ENCODE data around the gene MINDY3.
"Not testable (repeated sequence)": the region's sequence is repeated elsewhere in the genome, so short reads cannot be mapped to it uniquely, and the experiment has no call there.

The MINDY3 gene

DNA sequence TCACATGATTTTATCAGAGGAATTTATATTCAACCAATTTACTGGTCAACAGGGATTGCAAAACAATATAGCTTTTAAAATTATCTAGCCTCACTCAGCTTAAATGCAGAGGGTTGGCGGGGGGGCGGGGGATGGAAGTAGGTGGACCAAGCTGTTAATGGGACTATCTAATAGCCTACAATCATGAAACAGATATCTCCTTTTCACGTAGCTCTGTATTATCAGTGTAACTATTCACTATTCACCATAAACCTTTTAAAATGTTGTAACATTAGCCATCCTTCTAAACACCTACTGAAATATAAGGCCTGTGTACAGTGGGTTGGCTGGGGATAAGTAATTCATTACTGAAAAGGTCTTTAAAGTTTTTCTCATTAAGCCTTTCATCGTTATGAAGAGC, 56.2 kb downstream of the MINDY3 start:
- no peak for DNase-seq

DNA sequence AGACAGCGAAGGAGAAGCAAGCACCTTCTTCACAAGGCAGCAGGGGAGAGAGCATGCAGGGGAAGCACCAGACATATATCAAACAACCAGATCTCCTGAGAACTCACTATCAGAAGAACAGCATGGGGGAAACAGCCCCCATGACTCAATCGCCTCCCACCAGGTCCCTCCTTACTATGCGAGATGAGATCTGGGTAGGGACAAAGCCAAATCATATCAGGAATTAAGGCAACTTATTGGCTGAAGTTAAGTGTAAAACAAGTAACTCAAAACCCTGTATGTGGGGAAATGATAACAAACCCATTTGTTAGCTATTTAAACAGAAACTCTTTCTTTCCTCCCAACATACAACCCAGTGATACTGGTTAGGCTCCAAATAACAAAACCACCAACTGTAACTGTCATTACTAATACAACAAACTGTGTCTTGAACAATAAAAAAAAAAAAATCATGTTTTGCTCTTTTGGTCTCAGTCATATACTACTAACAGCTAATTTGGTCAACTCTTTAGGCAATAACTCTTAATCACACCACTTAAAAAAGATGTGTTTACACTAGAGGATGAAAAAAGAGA, 57.8 kb downstream of the MINDY3 start:
- no peak for DNase-seq

DNA sequence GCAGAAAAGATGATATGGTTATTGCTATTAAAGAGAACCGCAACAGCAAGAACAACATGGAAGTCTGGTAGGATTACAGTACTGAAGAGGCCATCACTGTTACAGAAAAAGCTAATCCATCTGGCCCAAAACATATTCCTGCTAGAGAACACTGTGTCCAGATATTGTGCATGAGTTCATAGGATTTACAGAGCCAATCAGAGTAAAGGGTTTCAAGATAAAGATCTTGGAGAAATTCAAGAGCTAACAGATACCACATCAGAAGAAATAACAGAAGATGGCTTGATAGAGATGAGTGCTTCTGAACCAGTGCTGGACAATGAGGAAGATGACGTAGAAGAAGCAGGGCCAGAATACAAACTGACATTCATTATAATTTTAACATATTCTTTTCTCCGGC, 58.7 kb downstream of the MINDY3 start:
- no peak for DNase-seq

DNA sequence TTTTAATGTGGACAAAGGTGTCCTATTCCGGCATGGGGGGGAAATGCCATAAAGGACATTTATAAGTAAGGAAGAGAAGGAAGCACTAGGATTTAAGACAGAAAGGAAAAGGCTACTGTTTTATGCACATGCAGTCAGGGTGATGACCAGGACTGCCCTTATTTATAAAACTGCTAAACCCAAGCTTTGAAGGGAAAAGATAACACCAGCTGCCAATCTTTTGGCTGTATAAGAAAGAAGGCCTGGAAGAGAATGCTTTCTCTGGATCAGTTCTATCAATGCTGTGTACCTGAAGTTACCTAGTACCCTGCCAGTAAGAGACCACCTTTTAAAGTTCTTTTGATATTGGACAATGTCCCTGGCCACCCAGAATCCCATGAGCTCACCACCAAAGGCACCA, 59.2 kb downstream of the MINDY3 start:
- DNase-seq = no peak

DNA sequence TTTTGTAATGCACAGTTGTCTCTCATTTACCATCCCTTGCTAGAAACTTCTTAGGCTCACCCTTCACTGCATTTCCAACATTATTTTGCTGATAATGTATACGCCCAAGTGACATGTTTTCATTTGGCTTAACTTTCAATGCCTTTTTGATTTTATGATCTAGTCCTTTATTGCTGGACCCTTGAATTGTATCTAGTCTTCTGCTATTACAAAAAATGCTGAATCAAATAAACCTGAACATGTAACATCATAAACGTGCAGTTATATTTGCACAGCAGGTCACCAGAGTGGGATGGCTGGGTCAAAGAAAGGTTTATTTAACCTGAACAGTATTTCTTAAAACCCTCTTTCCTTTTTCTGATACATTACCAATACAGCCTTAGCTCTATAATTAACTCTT, 63.0 kb downstream of the MINDY3 start:
- DNase-seq = no peak

DNA sequence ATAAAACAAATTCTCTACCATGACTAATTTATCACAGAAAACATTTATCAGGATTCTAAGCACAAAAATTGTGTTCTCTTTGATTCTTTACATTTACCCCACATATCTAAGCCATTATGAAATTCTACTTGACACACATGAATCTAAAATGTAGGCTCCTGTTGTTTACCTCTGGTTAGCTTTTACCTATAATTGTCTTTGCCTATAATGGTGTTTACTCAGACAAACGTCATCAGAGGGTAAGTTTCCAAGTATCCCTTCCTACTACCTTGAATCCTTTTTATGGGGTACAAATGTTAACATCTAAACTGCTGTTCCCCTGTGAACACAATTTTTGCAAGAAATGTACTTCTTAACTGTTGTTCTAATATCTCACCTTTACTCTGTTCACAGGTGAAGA, 63.5 kb downstream of the MINDY3 start:
- DNase-seq = no peak

DNA sequence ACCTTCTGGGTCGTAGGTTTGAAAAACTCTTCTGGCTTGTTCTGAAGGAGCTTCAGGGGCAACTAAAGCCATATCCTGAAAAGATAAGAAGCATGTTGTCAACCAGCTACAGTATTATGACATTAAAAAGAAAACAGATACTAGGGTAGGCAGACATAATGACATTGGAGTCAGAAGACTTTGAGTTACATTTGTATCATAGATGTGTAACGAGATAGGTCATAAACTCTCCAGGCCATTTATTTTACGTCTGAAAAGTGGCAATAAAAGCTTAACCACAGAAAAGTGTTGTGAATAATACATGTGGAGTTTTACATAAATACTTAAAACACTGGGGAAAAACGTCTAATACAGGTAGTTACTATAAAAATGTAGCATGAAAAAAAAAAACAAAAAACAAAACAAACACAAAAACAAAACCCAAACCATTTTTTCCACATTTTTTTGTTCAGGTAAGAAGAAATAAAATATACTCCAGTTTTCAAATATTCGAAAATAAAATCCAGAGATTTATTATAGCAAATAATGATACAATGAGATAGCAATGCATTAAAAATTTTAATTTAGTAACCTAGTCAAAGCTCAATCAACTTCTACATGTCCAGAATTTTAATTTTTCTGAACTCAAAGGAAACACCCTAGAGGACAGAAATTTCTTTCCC, 64.1 kb downstream of the MINDY3 start:
- no peak for DNase-seq

DNA sequence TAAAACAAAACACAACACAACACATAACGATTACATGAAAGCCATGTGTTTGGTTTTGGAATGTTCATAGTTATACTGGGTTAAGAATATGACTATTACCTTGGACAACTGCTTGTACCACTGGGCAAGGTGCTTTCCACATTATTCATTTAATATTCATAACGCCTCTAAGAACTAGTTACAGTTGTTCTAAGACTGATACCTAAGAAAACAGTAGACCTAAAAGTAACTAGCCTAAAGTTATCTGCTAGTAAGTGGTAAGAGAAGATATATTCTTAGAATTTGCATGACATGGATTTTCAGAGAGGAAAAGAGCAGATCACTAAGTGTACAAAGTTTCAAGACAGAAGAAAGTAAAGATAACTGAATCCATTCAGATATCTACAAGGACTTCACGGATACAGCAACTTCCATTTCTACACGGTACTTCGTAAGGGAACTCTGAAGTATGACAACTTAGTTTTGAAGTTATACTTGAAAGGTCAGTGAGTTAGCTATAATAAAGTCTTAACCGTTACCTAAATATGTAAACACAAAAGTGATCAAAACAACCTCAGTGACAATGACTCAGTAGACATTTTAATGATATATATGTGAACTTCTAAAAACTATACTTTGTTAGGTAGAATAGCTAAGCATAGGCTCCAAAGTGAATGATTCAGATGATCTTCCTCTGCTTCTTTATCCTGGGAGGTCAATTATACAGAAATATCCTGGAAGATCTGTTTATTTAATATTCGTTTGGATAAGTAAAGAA, 65.1 kb downstream of the MINDY3 start:
- DNase-seq = no peak

DNA sequence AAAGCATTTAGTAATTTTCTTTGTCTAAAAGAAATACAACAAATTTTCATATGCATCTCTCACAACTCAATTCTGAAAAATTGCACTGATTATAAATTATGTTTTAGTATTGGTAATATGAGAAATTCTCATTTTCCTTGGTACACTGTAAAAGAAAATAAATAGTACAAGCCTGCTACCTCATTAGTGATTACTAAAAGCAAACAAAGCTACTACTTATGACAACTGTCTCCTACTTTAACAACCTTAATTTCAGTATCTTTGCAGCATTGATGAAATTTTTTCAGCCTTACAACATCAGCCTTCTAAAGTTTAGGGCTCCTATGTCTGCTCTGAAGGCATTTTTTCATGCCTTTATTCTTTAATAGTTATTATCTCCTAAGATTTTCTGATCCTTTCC, 65.7 kb downstream of the MINDY3 start:
- DNase-seq = no peak

DNA sequence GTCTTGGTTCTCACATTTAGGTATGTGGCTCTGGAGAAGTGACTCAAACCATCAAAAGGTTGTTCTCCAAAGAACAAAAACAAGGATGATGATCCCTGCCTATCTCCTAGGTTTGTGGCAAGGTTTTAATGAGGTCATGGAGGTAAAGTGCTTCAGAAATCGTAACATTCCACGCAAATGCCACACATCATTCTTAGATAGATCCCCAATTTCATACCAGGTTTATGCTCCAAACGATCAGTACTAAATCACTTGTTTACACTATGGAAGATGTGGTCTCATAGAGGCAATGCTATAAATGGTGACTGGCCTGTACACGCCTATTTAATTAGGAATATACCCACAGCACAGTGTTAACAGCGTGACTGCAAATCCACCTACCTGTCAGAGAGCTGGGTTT, 66.6 kb downstream of the MINDY3 start:
- DNase-seq = no peak

DNA sequence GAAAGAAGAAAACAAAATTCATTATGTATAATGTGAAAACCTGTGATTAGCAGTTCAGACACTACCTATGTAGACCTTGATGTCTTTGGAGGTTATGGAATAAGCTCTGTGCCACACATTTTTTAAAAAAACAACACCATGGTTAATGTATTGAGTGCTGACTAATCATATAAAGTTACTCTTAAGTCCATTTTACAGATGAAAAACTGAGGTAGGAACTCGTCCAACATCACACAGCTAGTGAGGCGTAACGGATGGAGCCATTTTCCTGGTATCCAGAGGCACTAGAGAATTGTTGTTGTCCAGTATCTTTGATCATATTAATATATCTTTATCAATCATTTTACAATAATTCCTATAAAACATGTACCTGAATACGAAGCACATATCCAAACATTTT, 67.5 kb downstream of the MINDY3 start:
- no peak for DNase-seq

DNA sequence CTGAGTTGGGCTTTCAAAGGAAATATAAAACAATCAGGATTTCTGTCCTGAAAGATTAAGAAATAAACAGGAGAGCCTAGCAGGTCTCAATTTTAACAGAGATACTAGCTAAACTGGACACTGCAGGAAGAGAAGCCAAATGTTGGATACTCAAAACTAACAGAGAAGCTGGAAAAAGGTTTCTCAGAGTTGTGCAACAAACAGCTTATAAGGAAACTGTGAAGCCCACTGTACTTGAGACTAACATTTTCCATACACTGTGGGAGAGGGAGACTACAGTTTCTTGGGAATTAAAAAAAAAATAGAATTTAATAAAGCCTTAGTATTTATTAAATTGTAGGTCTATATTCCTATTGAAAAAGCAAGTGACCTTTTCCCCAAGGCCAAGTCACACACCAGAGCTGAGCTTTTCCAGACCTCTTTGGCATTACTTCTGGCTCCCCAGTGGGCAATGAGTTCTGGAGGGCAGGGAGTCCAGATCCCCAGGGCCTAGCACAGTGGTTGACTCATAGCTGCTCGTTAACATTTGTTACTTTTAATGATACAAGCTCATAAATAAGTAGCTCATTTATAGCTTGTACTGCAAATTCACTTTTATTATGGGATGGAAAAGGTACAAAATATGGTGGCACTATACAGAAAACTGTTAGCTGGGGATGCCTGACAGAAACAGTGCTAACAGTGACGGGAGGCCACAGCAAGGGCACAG, 68.3 kb downstream of the MINDY3 start:
- no peak for DNase-seq

DNA sequence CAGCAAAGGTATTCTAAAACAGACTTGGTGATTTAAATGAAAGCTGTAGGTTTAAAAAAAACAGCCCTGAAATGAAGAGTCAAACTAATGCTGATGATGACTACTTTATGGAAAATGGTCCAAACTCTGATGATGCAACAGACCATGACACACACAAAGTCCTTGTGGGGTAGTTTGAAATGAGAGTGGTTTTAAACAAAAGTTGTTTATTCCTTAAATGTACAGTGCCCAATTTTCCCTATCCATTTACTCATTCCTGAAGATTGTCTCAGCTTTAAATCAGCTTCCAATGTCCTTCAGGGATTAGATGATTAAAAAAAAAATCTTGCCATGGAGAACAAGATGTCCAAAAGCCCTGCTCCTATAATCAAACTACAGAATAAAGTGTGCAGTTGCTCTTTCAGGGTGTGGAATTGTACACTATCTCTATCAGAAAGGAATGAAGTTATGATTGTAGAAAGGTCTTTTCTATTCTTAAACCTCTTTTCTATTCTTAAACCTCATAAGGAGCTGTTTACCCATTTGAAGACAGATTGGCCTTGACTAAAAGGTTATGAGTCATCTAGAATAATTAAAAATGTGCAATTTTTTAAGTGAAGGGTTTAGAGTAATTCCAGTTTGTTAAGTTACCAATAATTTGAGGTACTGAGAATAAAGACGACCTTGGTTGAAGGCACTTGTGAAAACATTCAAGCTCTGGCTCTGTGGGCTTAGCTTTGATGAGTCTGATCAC, 70.3 kb downstream of the MINDY3 start:
- no peak for DNase-seq

DNA sequence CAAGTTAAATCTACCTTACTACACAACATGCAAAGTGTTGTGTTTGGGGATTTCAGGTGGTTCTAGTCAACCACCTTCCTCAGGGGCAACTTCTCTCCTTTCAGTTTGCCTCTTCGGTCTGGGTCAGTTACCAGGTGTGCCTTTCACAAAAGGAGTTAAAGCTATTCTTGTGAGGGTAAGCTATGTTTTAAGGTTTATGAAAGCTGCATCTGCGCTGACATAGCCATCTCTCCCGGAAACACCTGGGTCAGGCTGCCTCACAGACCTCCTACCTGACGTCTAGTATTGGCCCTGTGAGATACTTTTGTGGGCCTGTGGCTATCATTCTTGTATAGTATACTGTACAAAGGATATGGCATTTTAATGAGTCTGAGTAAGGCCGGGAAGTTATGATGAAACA, 72.9 kb downstream of the MINDY3 start:
- no peak for DNase-seq

DNA sequence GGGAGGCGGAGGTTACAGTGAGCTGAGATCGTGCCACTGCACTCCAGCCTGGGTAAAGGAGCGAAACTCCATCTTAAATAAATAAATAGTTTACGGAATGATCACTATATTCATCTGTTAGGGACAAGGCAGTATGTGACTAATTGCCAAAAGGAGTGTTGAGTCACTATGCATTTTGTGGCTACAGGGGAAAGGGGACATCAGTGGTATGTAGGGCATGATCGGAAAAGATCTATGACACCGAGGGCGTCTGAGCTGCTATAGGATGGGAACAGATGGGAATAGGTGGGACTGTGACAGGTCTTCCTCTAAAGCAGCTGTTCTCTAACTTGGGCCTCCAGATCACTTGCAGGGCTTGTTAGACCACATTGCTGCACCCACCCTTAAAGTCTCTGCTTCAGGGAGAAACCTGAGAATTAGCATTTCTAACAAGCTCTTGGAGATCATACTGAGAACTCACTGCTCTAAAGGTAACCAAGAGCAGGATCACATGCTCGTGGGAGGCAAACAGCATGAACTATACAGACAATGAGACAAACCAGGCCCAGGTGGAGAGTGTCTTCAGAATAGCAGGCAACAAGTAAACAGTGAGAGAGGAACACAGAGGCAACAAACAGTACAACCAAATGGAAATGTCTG, 75.5 kb downstream of the MINDY3 start:
- no peak for DNase-seq

DNA sequence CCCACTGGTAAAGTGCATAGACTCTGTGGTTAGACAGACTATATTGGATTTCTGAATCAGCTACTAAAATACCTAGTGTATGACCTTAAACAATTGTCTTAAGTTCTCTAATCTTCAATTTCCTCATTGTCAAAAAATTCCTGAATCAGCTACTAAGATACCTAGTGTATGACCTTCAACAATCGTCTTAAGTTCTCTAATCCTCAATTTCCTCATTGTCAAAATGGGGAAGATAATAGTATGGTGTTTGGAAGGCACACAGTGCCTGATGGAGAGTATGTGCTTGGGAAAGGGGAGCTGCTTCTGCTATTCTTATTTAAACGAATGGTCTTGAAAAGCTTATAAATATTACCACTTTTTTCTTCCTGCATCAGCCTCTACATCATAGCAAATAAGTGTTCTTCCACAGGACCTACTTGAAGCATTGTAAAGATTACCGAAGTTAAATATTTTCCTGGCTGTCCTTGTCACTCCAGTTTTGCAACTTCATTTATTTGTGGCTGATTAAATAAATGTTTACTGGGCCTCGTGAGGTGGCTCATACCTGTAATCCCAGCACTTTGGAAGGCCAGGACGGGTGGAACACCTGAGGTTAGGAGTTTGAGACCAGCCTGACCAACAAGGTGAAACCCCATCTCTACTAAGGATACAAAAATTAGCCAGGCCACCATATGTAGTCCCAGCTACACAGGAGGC, 76.2 kb downstream of the MINDY3 start:
- DNase-seq = no peak

DNA sequence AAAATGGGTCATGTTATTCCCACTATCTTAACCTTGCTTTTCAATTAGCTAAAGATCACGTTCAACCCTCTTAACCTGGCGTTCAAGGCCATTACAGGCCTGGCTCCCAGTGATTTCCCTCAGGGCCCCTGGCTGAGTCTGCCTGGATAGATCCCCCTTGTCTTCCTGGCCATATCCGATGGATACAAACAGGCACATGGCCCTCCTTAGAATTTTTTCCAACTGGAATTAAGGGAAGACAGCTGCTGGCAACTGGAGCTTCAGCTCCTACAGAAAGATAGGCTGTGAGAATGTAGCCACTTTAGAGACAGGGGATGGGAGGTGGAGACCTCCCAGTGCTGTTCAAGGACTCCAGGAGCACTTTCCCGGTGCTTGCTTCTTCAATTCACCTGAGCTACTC, 77.5 kb downstream of the MINDY3 start:
- no peak for DNase-seq

DNA sequence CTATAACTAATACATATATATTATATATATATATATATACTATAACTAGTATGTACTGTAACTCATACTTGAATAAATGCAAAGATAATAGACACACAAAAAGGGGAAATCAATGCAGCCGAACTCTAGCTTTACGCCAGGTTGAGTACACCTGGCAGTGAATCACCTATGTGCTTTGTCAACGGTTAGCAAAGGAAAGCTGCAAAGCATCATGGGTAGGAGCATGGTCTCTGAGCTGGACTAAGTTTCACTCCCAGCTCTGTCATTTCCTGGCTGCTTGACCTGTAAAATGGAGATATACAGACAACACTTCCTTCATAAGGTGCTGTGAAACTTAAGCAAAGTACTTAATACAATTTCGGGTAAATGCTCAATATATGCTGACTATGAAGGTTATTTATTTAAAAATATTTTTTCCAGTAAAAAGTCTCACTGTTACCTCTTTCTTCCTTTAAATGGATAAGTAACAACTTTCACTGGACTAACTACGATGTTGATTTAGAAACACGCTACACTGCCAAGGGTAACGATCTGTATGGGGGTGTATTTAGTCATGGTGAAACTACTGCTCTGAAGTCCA, 78.8 kb downstream of the MINDY3 start:
- no peak for DNase-seq

DNA sequence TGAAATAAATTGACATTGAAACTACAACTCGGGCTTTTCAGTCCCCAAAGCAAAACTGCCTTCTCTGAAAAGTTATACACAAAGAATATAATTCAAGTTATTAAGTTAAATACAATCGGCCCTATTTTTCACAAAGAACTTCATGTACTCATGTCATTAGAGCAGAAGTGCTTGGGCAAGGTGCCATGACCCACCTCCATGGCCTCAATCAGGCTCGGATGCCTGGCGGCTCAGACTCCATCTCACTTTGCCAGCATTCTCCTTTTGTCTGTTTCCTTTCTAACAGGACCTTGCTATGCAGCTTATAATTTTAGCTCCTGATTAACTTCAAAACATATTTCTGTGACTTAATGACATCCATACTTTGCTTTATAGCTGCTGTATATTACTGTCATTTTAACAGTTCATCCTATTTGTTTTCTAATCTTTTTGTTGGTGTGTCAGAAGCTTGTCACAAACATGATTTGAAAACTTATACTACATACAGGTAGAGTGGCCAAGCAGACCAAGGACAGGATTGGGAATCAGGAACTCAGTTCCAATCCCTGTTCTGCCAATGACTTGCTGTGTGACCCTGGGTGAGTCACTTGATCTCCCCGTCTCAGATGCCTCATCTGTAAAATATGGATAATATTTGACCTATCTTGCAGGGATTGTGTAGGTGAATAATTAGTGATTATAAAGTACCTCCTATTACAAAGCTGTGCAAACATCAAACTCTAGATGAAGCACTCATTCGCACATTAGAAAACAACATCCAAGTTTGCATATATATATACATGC, 79.8 kb downstream of the MINDY3 start:
- DNase-seq = no peak

DNA sequence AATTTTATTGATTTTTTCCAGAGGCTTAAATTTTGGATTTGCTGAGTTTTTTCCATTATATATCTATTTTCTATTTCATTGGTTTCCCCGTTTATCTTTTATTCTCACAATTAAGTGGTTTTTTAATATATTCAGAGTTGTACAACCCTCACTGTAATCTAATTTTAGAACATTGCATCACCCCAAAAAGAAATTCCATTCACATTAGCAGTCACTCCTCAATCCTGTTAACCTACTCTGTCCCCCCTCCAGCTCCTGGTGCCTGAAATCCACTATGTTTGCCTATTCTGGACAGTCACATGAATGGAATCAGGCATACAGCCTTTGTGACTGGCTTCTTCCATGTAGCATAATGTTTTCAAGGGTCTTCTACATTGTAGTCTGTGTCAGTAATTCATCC, 84.8 kb downstream of the MINDY3 start:
- DNase-seq = no peak

DNA sequence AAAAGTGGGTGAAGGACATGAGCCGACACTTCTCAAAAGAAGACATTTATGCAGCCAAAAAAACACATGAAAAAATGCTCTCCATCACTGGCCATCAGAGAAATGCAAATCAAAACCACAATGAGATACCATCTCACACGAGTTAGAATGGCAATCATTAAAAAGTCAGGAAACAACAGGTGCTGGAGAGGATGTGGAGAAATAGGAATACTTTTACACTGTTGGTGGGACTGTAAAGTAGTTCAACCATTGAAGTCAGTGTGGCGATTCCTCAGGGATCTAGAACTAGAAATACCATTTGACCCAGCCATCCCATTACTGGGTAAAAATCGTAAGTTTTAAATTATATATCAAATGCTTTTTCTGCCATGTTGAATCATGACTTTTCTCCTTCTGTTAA, 85.8 kb downstream of the MINDY3 start:
- not testable (repeated sequence) for DNase-seq

Data from NCI-H526 treated with DMSO at 0.1 percent for 48 hours (cell line).